ENCODE results near the gene ACACB.

ACACB gene

DNA sequence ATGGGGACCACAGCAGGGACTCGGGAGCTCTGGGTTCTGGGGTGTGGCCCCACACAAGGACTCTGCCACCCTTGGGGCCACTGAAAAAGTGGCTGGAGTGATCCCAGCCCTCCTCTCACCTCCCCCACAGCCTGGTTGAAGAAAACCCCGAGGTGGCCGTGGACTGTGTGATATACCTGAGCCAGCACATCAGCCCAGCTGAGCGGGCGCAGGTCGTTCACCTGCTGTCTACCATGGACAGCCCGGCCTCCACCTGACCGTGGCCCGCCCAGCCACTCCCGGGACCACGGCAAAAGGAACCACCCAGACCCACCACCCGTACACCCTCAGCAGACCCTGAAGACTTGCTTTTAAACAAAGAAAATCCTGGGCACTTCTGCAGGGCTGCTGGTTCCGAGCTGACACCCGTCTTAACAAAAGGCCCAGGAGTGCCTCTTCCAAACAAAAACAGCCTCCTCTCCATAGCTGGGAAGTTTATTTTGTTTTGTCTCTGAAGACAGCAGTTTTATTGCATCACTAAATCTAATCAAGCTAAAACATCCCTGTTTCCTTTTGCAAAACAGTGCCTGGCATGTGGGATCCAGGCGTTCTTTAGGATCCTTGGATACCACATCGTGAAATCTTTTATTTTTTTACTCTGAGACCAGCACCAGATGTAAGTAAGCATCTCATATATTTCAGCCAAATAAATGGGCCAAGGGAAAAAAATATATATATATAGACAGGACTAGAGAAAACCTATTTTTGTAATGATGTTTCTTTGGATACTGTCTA lies 149.9 kb downstream of the ACACB start:
- Histone ChIP-seq H3K9me3 (peaks cover 0 to 6% (median 3%) of the 10 kb centered on the region in 3 donors), H3K27me3 (no peaks in the 10 kb centered on the region), H3K36me3 (peaks cover 50 to 90% (median 78%) of the 10 kb centered on the region in 3 donors), H3K4me1 (no peaks in the 10 kb centered on the region), H3K27ac (no peak overlapping the region), H3K4me3 (no peak overlapping the region)
- TF ChIP-seq, protein P1, sequence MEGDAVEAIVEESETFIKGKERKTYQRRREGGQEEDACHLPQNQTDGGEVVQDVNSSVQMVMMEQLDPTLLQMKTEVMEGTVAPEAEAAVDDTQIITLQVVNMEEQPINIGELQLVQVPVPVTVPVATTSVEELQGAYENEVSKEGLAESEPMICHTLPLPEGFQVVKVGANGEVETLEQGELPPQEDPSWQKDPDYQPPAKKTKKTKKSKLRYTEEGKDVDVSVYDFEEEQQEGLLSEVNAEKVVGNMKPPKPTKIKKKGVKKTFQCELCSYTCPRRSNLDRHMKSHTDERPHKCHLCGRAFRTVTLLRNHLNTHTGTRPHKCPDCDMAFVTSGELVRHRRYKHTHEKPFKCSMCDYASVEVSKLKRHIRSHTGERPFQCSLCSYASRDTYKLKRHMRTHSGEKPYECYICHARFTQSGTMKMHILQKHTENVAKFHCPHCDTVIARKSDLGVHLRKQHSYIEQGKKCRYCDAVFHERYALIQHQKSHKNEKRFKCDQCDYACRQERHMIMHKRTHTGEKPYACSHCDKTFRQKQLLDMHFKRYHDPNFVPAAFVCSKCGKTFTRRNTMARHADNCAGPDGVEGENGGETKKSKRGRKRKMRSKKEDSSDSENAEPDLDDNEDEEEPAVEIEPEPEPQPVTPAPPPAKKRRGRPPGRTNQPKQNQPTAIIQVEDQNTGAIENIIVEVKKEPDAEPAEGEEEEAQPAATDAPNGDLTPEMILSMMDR (IDR thresholded peaks at IDR 0.05), result no peak
- no peak for DNase-seq
- intact Hi-C loops (cut with DNase I; ENCODE audit: low total_unique reads), result loop anchor here (10.0 kb wide), 1 partner anchor 119 kb away; no protein-coding TSS in a partner anchor

DNA sequence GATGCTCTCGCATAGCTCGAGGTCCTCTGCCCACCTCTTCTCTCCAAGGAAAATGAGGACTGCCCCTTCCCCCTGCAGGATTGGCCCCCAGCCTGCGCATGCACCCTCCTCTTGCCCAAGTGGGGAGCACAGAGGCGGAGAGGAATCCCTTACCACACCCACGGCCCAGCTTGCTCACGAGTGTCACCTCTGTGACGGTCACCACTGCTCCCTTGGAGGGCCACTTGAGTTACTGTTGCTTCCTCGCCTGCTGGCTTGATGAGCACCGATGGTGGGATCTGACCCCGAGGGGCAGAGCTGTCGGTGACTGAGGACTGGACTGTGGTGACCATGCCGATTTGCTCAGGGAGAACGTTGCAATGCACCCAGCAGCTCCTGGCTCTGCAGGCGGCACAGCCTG lies 151.0 kb downstream of the ACACB start:
- H3K27me3 ChIP-seq, result no peaks in the 10 kb centered on the region
- peaks cover 39 to 79% (median 71%) of the 10 kb centered on the region in 3 donors for H3K36me3 ChIP-seq
- H3K27ac ChIP-seq, result no peak overlapping the region
- no peak for DNase-seq
- TF ChIP-seq, protein P1 (IDR thresholded peaks at IDR 0.05), result no peak
- H3K9me3 ChIP-seq, result peaks cover 0 to 6% (median 3%) of the 10 kb centered on the region in 3 donors
- H3K4me3 ChIP-seq, result no peak overlapping the region
- intact Hi-C loops (cut with DNase I; ENCODE audit: low total_unique reads), result loop anchor here (10.0 kb wide), 1 partner anchor 117 kb away; no protein-coding TSS in a partner anchor
- H3K4me1 ChIP-seq, result no peaks in the 10 kb centered on the region

DNA sequence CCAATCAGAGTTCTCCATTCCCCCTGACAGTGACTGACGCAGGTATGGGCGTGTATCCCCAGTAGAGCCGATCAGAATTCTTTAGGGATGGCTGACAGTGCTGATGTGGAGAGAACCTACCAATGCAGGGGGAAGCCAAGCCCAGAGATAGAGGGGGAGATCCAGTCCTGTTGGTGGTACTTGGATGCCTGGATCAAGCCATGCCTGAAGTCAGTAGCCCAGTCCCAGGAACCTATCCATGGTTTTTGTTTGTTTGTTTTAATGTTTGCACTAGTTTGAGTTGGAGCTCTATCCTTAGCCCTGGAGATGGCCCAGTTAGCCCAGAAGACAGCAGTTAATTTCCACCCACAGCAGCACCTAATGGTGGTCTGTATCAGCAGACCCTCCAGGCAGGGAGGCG lies 152.5 kb downstream of the ACACB start:
- TF ChIP-seq, protein P1 (IDR thresholded peaks at IDR 0.05), result no peak
- Histone ChIP-seq H3K4me3 (no peak overlapping the region), H3K36me3 (peaks cover 24 to 64% (median 56%) of the 10 kb centered on the region in 3 donors), H3K27ac (no peak overlapping the region), H3K27me3 (no peaks in the 10 kb centered on the region), H3K9me3 (no peaks in the 10 kb centered on the region), H3K4me1 (no peaks in the 10 kb centered on the region)
- intact Hi-C loops (cut with DNase I; ENCODE audit: low total_unique reads), result loop anchor here (10.0 kb wide), 1 partner anchor 116 kb away; no protein-coding TSS in a partner anchor
- no peak for DNase-seq

DNA sequence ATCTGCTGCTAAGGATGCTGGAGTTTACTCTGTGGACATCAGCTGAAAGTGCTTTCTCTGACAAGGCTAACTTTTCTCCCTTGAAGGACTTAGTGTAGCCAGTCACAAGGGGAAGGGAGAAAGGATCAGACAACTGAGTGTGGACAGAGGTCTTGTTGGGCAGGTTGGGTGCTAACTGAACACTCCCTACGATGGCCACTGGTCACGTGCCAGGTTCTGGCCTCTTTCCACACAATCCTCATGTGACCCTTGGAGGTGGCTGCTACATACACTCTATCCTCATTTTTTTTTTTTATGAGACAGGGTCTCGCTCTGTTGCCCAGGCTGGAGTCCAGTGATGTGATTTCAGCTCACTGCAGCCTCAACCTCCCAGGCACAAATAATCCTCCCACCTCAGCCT lies 153.0 kb downstream of the ACACB start:
- TF ChIP-seq, protein P1 (IDR thresholded peaks at IDR 0.05), result no peak
- intact Hi-C loops (cut with DNase I; ENCODE audit: low total_unique reads), result loop anchor here (10.0 kb wide), 1 partner anchor 115 kb away; no protein-coding TSS in a partner anchor
- Histone ChIP-seq H3K4me1 (no peaks in the 10 kb centered on the region), H3K27ac (no peak overlapping the region), H3K27me3 (no peaks in the 10 kb centered on the region), H3K36me3 (peaks cover 19 to 58% (median 51%) of the 10 kb centered on the region in 3 donors), H3K4me3 (no peak overlapping the region), H3K9me3 (no peaks in the 10 kb centered on the region)
- DNase-seq, result no peak

DNA sequence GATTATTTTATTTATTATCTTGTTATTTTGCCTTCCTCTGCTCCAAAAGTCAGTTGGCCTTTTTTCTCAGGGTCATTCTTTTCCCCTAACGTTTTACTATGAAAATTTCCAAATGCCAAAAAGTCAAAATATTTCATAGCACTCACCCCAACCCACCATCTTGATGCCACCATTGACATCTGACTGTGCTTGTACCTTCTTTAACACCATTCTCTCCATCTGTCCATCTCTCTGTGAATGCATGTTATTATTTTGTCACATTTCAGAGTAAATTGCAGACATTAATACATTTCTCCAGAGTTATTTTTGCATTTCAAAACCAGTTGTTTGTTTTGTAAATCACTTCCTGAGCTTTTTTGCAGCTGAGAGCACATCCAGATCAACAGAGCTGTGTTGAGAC lies 154.1 kb downstream of the ACACB start:
- intact Hi-C loops (cut with DNase I; ENCODE audit: low total_unique reads), result no loop called here

More for the DNA sequence above, 154.1 kb downstream of the ACACB start:
- TF ChIP-seq, protein P1 (IDR thresholded peaks at IDR 0.05), result no peak
- Histone ChIP-seq H3K36me3 (peaks cover 9 to 48% (median 40%) of the 10 kb centered on the region in 3 donors), H3K27me3 (no peaks in the 10 kb centered on the region), H3K27ac (no peak overlapping the region), H3K9me3 (no peaks in the 10 kb centered on the region), H3K4me1 (no peaks in the 10 kb centered on the region), H3K4me3 (no peak overlapping the region)
- DNase-seq, result no peak
